Pancreas (tissue), 10 donors: ENCODE data around the gene RAB9A. TPM values are rescaled to one million over a fixed set of nuclear protein-coding genes. Genes with fewer than 3 reads are reported as not detected.

Experiments
- ATAC-seq, 4 donors: fragments of 200-7000 bp; cut with Tn5 transposase; one replicate each; pipeline versions ENCODE4 v1.8.0 to v1.9.1; 2020; ENCODE audit warnings: mild to moderate bottlenecking in 4 of 4, moderate library complexity in 4 of 4
- DNase-seq, 6 donors: peaks; one replicate each; pipeline ENCODE4 v3.0.0-alpha.2; 2020
- FAIRE-seq: peaks from 2 replicates; lab custom pipeline; 2012; peaks lifted over from hg19 to GRCh38; lab: Jason Lieb, UNC
- H3K27ac ChIP-seq, 4 donors: fragments of 200-600 bp; sonication (generic); 1 replicate in 3 of 4; 2 replicates in 1 of 4; pipeline versions ENCODE4 v1.5.0 to v1.8.0; 2020
- H3K27me3 ChIP-seq, 4 donors: fragments of 200-600 bp; one replicate each; pipeline ENCODE4 v1.8.0; 2021
- H3K36me3 ChIP-seq, 3 donors: fragments of 200-600 bp; sonication (generic) in 1 of 3; one replicate each; pipeline versions ENCODE4 v1.5.0 to v1.8.0; 2020 to 2021
- H3K4me1 ChIP-seq, 3 donors: fragments of 200-600 bp; one replicate each; pipeline ENCODE4 v1.8.0; 2021
- H3K4me3 ChIP-seq, 4 donors: fragments of 200-600 bp; sonication (generic) in 2 of 4; one replicate each; pipeline versions ENCODE4 v1.5.0 to v1.8.0; 2020 to 2021
- H3K9me3 ChIP-seq, 4 donors: fragments of 200-600 bp; one replicate each; pipeline ENCODE4 v1.8.0; 2021
- WGBS, 2 donors: extraction: QIAGEN DNeasy Blood & Tissue Kit; methylation state at CpG; one replicate each; pipeline ENCODE4 v1.1.7; 2013; 5-methylcytosine and 5-hydroxymethylcytosine counted together
- intact Hi-C, 3 donors: fragments of 100-400 bp; cut with DNase I; formaldehyde crosslinking; loops; one replicate each; pipeline versions ENCODE4 v1.11.1 to v1.14.2; 2022
- polyA plus RNA-seq, 2 donors: library from polyadenylated mRNA; stranded (reverse); fragments of 200-250 nt; gene quantifications; one replicate each; pipeline ENCODE4 v1.2.3, GENCODE V29; 2013
- total RNA-seq, 6 donors: library from RNA; stranded (reverse); fragmentation: NEBNext Ultra II Directional in 4 of 6; extraction: Animal tissue kit (Norgen Biotek cat#: 25700) in 4 of 6; gene quantifications; one replicate each; pipeline versions ENCODE4 v1.2.1 to v1.2.4, GENCODE V29; 2021 to 2023
- TF ChIP-seq, protein P1 (sequence below), 4 donors: fragments of 200-600 bp; sonication (generic) in 3 of 4; IDR thresholded peaks; one replicate each; pipeline versions ENCODE4 v1.5.0 to v1.8.0; 2021; ENCODE audit warnings: antibody characterized with exemption in 4 of 4
- donor health status: healthy with polysubstance abuse.
- donor health status: DM: no; HTN: no; CAD: no; lungs with moderate emphysema.
- donor health status: DM: no; HTN: no; CAD: no.
- donor health status: control.
- donor health status: control.
- donor health status: Bipolar disorder and iron deficiency.
- donor health status: DM: yes; HTN: yes; CAD: no.
- donor health status: DM: no; HTN: no; CAD: no.
- donor health status: DM: no; HTN: no; CAD: no.
- donor health status: DM: yes; HTN: yes; CAD: no.

The RAB9A gene
- total and polyA plus RNA-seq, 8 donors: 8.7 to 22.0 (median 16.5) TPM

- H3K9me3 ChIP-seq: no peaks in the 10 kb centered on the region
- DNase-seq (no peak), ATAC-seq (peak in 2 of 4 donors; percentile 20 to 33), FAIRE-seq (no peak)
- H3K27ac ChIP-seq: peak overlapping the region; percentile 90 to 97 (median 94)
- TF ChIP-seq, protein P1, sequence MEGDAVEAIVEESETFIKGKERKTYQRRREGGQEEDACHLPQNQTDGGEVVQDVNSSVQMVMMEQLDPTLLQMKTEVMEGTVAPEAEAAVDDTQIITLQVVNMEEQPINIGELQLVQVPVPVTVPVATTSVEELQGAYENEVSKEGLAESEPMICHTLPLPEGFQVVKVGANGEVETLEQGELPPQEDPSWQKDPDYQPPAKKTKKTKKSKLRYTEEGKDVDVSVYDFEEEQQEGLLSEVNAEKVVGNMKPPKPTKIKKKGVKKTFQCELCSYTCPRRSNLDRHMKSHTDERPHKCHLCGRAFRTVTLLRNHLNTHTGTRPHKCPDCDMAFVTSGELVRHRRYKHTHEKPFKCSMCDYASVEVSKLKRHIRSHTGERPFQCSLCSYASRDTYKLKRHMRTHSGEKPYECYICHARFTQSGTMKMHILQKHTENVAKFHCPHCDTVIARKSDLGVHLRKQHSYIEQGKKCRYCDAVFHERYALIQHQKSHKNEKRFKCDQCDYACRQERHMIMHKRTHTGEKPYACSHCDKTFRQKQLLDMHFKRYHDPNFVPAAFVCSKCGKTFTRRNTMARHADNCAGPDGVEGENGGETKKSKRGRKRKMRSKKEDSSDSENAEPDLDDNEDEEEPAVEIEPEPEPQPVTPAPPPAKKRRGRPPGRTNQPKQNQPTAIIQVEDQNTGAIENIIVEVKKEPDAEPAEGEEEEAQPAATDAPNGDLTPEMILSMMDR (IDR thresholded peaks at IDR 0.05): no peak
- 0 to 3% methylated on average over 16 of the region's 16 CpGs for WGBS, 2 donors
- H3K4me3 ChIP-seq: peak overlapping the region; percentile 66 to 78 (median 70)
- intact Hi-C loops: loop anchor here in 1 of 3 donors (10.0 kb wide), 1 partner anchor 45 kb away; the partner anchor contains the start of genes OFD1 and TRAPPC2
- H3K36me3 ChIP-seq: no peaks in the 10 kb centered on the region
- H3K4me1 ChIP-seq: peaks cover 0 to 20% (median 6%) of the 10 kb centered on the region in 3 donors
- peaks cover 0 to 9% (median 0%) of the 10 kb centered on the region in 4 donors for H3K27me3 ChIP-seq
Observed at GRCh38 chrX:13689741-13690211, 848 bp downstream of the RAB9A start.

DNA sequence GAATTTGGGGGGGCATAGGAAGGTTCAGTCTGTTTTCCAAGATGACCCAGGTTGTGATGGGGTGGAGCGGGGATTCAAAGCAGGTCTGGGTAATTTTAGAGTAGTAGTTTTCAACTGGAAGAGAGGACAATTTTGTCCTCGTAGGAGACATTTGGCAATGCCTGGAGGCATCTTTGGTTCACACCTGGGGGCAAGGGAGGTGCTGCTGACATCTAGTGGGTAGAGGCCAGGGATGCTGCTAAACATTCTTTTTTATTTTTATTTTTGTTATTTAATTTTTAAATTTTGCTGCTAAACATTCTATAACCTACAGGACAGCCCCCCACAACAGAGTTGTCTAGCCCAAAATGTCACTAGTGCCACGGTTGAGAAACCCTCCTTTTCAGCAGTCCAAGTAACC lies 1.9 kb downstream of the RAB9A start:
- Histone ChIP-seq H3K9me3 (no peaks in the 10 kb centered on the region), H3K4me1 (peaks cover 0 to 21% (median 7%) of the 10 kb centered on the region in 3 donors), H3K27me3 (peaks cover 0 to 9% (median 0%) of the 10 kb centered on the region in 4 donors), H3K36me3 (no peaks in the 10 kb centered on the region), H3K4me3 (peak overlapping the region in 2 of 4 donors; percentile 68 to 73), H3K27ac (peak overlapping the region in 2 of 4 donors; percentile 96 to 97)
- no peak for ATAC-seq
- FAIRE-seq: no peak
- intact Hi-C loops: no loop called here
- DNase-seq: no peak
- 37 to 59% methylated on average over 3 of the region's 3 CpGs for WGBS, 2 donors
- TF ChIP-seq, protein P1 (IDR thresholded peaks at IDR 0.05): no peak

DNA sequence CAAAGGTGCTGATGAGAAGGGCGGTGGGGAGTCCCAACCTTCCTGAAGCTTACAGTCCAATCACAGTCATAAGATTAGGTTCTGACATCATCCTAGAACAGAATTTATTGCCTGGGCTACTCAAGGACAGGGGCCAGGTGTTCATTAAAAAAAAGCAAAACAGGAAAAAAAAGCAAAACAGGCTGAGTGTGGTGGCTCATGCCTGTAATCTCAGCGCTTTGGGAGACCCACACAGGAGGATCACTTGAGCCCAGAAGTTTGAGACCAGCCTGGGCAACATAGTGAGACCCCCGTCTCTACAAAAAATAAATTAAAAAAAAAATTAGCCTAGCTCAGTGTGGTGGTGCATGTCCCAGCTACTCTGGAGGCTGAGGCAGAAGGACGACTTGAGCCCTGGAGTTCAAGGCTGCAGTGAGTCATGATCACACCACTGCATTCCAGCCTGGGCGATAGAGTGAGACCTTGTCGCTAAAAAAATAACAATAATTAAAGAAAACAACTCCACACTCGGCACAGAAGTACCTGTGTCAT lies 3.0 kb downstream of the RAB9A start:
- Histone ChIP-seq H3K27ac (peak overlapping the region in 2 of 4 donors; percentile 96 to 97), H3K36me3 (no peaks in the 10 kb centered on the region), H3K4me1 (peaks cover 0 to 21% (median 7%) of the 10 kb centered on the region in 3 donors), H3K27me3 (peaks cover 0 to 5% (median 0%) of the 10 kb centered on the region in 4 donors), H3K9me3 (no peaks in the 10 kb centered on the region), H3K4me3 (no peak overlapping the region)
- DNase-seq (no peak), FAIRE-seq (no peak), ATAC-seq (peak; percentile 2 to 31 (median 14))
- WGBS, 2 donors: 25 to 59% methylated on average over 7 of the region's 7 CpGs
- TF ChIP-seq, protein P1 (IDR thresholded peaks at IDR 0.05): no peak
- intact Hi-C loops: no loop called here

DNA sequence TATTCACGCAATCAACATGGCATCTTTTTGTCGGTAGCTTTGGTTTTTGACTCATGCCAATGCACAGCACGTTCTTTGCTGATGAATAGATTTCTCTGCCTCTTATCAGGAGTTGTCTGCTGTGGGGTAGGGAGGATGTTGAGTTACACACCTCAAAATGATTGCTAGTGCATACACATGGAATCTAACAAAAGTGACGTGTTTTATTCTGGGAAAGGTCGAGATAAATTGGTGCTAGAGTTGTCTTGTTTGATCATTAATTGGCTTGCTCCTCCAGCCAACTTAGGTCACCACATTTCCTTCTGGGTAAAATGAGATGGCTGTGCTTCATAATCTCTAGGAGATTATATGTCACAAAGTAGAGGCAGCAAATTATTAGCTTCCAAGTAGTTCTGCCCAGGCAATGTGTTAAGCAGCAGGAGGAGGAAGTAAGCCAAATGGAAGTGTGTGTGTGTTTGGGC lies 3.9 kb downstream of the RAB9A start:
- TF ChIP-seq, protein P1 (IDR thresholded peaks at IDR 0.05): no peak
- H3K9me3 ChIP-seq: no peaks in the 10 kb centered on the region
- H3K4me1 ChIP-seq: peaks cover 0 to 21% (median 7%) of the 10 kb centered on the region in 3 donors
- no peak for DNase-seq
- H3K4me3 ChIP-seq: no peak overlapping the region
- 24 to 59% methylated on average over 5 of the region's 5 CpGs for WGBS, 2 donors
- no peak for FAIRE-seq
- intact Hi-C loops: no loop called here
- no peaks in the 10 kb centered on the region for H3K27me3 ChIP-seq
- ATAC-seq: no peak
- H3K36me3 ChIP-seq: no peaks in the 10 kb centered on the region
- H3K27ac ChIP-seq: peak overlapping the region in 2 of 4 donors; percentile 96 to 97
